ENCODE data around the gene NEMP1. TPM values are rescaled to one million over a fixed set of nuclear protein-coding genes. Genes with fewer than 3 reads are reported as not detected.

Gene NEMP1
- polyA plus RNA-seq, 1 donor (not counting 4 experiments of a cell fraction or from before 2014, with no cell fraction given): 18.6 TPM

DNA sequence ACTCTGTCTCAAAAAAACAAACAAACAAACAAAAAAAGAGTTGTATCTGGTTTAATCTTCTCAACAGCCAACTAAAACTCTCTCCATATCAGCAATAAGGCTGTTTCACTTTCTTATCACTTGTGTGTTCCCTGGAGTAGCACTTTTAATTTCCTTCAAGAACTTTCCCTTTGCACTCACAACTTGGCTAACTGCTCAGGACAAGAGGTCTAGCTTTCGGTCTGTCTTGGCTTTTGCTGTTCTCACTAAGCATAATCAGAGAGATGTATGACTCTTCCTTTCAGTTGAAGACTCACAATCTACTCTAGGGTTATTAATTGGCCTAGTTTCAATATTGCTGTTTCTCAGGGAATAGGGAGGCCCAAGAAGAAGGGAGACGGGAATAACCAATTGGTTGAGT, 12.3 kb downstream of the NEMP1 start:
- TF ChIP-seq EZH2 (IDR thresholded peaks at IDR 0.05; ENCODE audit: low read length) (no peak), CTCF (optimal IDR thresholded peaks at IDR 0.05 in 1 of 3, IDR thresholded peaks at IDR 0.05 in 1 of 3, conservative IDR thresholded peaks at IDR 0.05 in 1 of 3; ENCODE audit: extremely low read depth in 1 of 3, insufficient read depth in 2 of 3, low read length in 3 of 3) (no peak)
- no peak overlapping the region for H3K9ac ChIP-seq (ENCODE audit: control insufficient read depth, extremely low read depth, insufficient read depth, low read length)
- H3K4me2 ChIP-seq (ENCODE audit: control insufficient read depth, extremely low read depth, insufficient read depth, low read depth, low read length): no peak overlapping the region
- dilution Hi-C loops (cut with MboI; ENCODE audit: extremely low pct_ligation_motif_present, low sequenced_read_pairs): no loop called here
- no peaks in the 10 kb centered on the region for H3K9me3 ChIP-seq (ENCODE audit: control insufficient read depth, low read depth, low read length)
- no peak overlapping the region for H3K4me3 ChIP-seq (ENCODE audit: control insufficient read depth in 2 of 3, extremely low read depth in 1 of 3, insufficient read depth in 2 of 3, low read depth in 1 of 3, low read length in 3 of 3)
- DNase-seq (ENCODE audit: low read depth, low spot score): no peak
- H2AFZ ChIP-seq (ENCODE audit: control insufficient read depth, low read length): no peak overlapping the region
- no peaks in the 10 kb centered on the region for H3K27me3 ChIP-seq (ENCODE audit: control insufficient read depth, extremely low read depth, insufficient read depth, low read length)
- no peaks in the 10 kb centered on the region for H3K9me1 ChIP-seq (ENCODE audit: control insufficient read depth, extremely low read depth, insufficient read depth, low read length)
- no peaks in the 10 kb centered on the region for H3K79me2 ChIP-seq (ENCODE audit: control insufficient read depth, insufficient read depth, low read length)
- no peak for FAIRE-seq
- no peaks in the 10 kb centered on the region for H4K20me1 ChIP-seq (ENCODE audit: control insufficient read depth, extremely low read depth, insufficient read depth, low read length)
- H3K4me1 ChIP-seq (ENCODE audit: control insufficient read depth, extremely low read depth, insufficient read depth, low read length): no peaks in the 10 kb centered on the region
- H3K36me3 ChIP-seq (ENCODE audit: control insufficient read depth in 2 of 2, extremely low read depth in 1 of 2, insufficient read depth in 2 of 2, low read length in 2 of 2): peaks cover 1 to 19% of the 10 kb centered on the region in 2 experiments
- no peak overlapping the region for H3K27ac ChIP-seq (ENCODE audit: control insufficient read depth, insufficient read depth, low read length)

- Histone ChIP-seq H3K9me1 (ENCODE audit: control insufficient read depth, extremely low read depth, insufficient read depth, low read length) (no peaks in the 10 kb centered on the region), H3K27me3 (ENCODE audit: control insufficient read depth, extremely low read depth, insufficient read depth, low read length) (no peaks in the 10 kb centered on the region), H3K4me2 (ENCODE audit: control insufficient read depth, extremely low read depth, insufficient read depth, low read depth, low read length) (no peak overlapping the region), H4K20me1 (ENCODE audit: control insufficient read depth, extremely low read depth, insufficient read depth, low read length) (no peaks in the 10 kb centered on the region), H3K4me3 (ENCODE audit: control insufficient read depth in 2 of 3, extremely low read depth in 1 of 3, insufficient read depth in 2 of 3, low read depth in 1 of 3, low read length in 3 of 3) (no peak overlapping the region), H3K27ac (ENCODE audit: control insufficient read depth, insufficient read depth, low read length) (no peak overlapping the region), H3K9me3 (ENCODE audit: control insufficient read depth, low read depth, low read length) (no peaks in the 10 kb centered on the region), H3K4me1 (ENCODE audit: control insufficient read depth, extremely low read depth, insufficient read depth, low read length) (no peaks in the 10 kb centered on the region), H2AFZ (ENCODE audit: control insufficient read depth, low read length) (no peak overlapping the region), H3K9ac (ENCODE audit: control insufficient read depth, extremely low read depth, insufficient read depth, low read length) (no peak overlapping the region), H3K36me3 (ENCODE audit: control insufficient read depth in 2 of 2, extremely low read depth in 1 of 2, insufficient read depth in 2 of 2, low read length in 2 of 2) (peaks cover 6 to 16% of the 10 kb centered on the region in 2 experiments), H3K79me2 (ENCODE audit: control insufficient read depth, insufficient read depth, low read length) (no peaks in the 10 kb centered on the region)
- dilution Hi-C loops (cut with MboI; ENCODE audit: extremely low pct_ligation_motif_present, low sequenced_read_pairs): no loop called here
- FAIRE-seq (no peak), DNase-seq (ENCODE audit: low read depth, low spot score) (no peak)
- TF ChIP-seq EZH2 (IDR thresholded peaks at IDR 0.05; ENCODE audit: low read length) (no peak), CTCF (optimal IDR thresholded peaks at IDR 0.05 in 1 of 3, IDR thresholded peaks at IDR 0.05 in 1 of 3, conservative IDR thresholded peaks at IDR 0.05 in 1 of 3; ENCODE audit: extremely low read depth in 1 of 3, insufficient read depth in 2 of 3, low read length in 3 of 3) (no peak)
These were observed 14.5 kb downstream of the NEMP1 start for GRCh38 chr12:57063991-57064685.
